ENCODE results near the gene RGMB. TPM values are rescaled to one million over a fixed set of nuclear protein-coding genes. Genes with fewer than 3 reads are reported as not detected.

The RGMB gene
- total RNA-seq (2022; extraction: Qiagen RNA extraction) = 6.0 to 7.6 TPM (median 6.9 TPM) in 5 replicates

GRCh38 chr5:98773464-98774191 is at the start of gene RGMB:
Gene RGMB, plus strand, starts transcription at chr5:98773663. Its CDS starts 408 bp downstream, at chr5:98774071.

Other genes starting within 250 kb of the RGMB start
- 23.4 to 43.5 TPM (median 25.7 TPM) in 5 replicates for gene CHD1, start 155.3 kb downstream of the RGMB start, total RNA-seq (2022; extraction: Qiagen RNA extraction)

Measured in A549 treated with Hydrocortisone at 1 μM for 4 hours (cell line).